NCI-H187 (cell line): Measurements from ENCODE around the gene TMEM86A.
A peak's percentile ranks its signal among the peaks of the same experiment; 100 is the strongest.
"Not testable (repeated sequence)": the region's sequence is repeated elsewhere in the genome, so short reads cannot be mapped to it uniquely, and the experiment has no call there.

Source experiments
- DNase-seq, 2 experiments: peaks; one replicate each; lab custom pipeline; 2025; lab: John Stamatoyannopoulos, UW

Gene TMEM86A, protein sequence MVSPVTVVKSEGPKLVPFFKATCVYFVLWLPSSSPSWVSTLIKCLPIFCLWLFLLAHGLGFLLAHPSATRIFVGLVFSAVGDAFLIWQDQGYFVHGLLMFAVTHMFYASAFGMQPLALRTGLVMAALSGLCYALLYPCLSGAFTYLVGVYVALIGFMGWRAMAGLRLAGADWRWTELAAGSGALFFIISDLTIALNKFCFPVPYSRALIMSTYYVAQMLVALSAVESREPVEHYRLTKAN

DNA sequence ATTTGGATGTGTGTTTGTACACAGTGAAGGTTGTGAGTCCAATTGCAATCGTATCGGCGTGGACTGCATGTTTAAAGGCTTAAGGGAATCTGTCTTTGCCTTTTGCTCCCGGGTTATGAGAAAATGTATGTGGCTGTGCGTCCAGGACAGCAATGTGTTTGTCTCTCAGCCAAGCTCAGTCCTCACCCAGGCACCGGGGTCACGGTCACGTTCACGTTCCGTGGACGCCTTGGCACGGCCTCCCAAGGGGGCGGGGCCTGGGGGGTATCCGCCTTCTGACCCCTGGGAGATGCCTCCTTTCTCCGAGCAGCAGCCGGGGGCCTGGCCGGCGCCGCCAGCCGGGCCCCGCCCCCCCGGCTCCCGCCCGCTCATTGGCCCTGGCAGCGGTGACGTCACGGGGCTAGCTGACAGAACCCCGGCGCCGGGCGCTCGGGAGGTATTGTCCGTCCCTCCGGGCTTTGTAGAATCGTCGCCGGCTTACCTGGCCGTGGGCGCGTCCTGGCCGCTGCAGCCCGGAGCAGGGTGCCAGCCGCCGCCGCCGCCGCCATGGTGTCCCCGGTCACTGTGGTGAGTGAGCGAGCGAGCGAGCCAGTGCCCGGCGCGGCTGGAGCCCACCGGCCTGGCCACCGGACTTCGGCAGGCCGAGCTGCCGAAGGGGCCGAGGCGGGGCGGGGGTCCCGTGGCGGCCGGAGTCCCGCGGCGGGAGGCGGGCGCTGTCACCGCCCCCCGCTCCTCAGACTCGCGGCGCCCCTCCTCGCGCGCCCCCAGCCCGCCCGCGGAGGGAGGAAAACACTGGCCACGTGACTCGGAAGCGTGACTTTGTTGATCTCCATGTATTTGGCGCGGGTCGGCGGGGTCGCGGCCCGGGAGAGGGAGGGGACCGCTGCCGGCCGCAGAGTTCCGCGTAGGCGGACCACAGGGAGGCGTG, at the start of gene TMEM86A:
TSS of gene TMEM86A (plus strand) at position 439 of the 928 bp plus-strand sequence. CDS start at position 547, 108 bp downstream.
- DNase-seq = peak; percentile 87 to 91

DNA sequence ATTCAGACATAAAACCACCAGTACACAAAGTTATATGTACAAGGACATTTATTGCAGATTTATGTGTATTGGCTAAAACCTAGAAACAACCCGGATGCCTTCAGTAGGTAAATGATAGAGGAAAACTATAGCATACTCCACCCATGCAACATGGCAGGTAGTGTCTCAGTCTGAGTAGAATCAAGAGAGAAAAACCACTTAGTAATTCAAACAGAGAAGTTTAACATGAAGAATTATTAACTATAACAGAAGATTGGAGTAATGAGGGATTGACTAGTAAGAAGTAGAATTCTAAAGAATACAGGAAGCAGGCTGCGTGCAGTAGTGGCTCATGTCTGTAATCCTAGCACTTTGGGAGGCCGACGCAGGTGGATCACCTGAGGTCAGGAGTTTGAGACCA, 48.2 kb upstream of the TMEM86A start:
- DNase-seq = no peak

DNA sequence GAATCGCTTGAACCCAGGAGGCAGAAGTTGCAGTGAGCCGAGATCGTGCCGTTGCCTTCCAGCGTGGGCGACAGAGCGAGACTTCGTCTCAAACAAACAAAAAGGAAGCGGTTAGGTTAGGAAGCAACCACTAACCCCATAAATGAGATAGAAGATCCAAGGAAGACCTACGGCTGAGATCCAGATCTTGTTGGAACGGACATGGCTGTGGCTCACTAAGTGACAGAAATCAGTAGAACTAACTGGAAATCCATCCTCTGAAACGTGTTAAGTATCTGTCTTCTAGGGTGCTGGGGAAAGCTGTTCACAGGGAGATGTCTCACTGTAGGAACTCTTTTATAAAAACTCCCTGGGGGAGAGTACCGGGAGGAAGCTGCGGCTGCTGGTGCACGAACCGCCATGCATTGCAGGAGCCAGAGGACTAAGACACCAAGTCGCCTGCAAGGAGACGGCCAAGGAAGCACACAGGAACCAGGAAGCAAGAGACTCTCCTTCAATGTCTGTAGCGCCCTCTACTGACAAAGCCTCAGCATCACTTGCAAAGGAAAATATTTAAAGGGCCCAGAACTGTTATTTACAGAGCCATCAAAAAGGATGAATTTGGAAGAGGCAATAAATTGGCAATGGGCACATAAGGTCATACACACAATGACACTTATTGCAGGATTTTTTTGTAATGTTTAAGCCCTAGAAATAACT, 47.6 kb upstream of the TMEM86A start:
- no peak for DNase-seq

DNA sequence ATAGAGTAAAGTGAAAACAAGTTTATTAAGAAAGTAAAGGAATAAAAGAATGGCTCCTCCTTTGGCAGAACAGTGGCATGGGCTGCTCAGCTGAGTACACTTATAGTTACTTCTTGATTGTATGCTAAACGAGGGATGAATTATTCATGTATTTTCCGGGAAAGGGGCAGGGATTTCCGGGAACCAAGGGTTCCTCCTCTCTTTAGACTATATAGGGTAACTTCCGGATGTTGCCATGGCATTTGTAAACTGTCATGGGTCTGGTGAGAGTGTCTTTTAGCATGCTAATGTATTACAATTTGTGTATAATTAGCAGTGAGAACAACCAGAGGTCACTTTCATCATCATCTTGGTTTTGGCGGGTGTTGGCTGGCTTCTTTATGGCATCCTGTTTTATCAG, 40.9 kb upstream of the TMEM86A start:
- DNase-seq = no peak

DNA sequence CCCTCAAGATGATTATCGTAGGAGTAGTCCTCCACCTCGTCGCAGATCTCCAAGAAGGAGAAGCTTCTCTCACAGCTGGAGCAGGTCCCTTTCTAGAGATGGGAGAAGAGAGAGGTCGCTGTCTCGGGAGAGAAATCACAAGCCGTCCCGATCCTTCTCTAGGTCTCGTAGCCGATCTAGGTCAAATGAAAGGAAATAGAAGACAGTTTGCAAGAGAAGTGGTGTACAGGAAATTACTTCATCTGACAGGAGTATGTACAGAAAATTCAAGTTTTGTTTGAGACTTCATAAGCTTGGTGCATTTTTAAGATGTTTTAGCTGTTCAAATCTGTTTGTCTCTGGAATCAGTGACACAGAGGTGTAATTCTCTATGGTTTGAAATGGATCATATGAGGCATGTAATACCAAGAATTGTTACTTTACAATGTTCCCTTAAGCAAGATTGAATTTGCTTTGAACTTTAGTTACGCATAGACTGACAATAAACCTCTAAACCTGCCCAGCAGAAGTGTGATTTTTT, 33.2 kb upstream of the TMEM86A start:
- not testable (repeated sequence) for DNase-seq

DNA sequence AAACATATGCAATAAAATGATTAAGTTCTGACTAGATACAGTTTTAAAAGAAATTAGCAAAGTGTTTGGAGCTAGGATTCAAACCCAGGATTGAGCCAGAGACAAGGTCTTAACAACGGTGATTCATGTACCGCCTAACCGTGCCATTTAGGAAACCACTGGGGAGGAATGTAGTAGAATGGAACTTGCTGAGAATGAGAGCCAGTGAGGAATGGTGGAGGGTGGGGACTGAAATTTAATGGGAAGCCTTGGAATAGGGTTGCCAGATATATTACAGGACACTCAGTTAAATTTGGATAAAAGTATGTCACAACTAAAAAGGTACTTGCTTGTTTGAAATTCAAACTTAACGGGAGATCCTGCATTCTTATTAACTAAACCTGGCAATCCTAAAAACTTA, 30.4 kb upstream of the TMEM86A start:
- no peak for DNase-seq

DNA sequence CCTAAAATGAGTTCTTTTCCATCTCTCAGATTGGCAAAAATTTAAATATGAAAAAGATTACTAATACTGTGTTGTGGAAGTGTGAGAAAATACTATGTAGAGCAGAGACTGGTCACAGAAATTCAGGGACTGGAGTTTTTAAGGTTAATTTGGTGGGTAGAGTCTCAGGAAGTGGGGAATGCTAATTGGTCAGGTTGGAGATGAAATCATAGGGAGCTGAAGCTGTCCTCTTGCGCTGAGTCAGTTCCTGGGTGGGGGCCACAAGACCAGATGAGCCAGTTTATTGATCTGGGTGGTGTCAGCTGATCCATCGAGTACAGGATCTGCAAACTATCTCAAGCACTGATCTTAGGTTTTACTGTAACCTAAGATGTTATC, 29.4 kb upstream of the TMEM86A start:
- DNase-seq = no peak

DNA sequence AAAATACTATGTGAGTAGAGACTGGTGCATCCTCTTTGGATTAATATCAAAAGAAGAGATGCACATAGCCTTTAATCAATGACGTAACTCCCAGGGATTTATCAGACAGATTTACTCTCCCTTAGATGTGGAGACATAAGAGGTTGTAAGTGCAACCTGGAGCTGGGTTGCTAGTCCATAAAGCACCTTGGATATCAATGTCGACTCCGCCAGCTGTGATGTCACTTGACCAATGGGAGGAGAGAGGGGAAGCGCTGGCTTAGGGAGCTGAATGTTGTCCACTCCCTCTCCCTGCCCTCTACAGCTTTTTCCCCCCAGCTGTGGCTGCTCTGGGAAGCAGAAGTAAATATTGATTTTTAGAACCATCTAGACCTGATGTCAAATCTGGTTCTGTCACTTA, 28.9 kb upstream of the TMEM86A start:
- DNase-seq = no peak

DNA sequence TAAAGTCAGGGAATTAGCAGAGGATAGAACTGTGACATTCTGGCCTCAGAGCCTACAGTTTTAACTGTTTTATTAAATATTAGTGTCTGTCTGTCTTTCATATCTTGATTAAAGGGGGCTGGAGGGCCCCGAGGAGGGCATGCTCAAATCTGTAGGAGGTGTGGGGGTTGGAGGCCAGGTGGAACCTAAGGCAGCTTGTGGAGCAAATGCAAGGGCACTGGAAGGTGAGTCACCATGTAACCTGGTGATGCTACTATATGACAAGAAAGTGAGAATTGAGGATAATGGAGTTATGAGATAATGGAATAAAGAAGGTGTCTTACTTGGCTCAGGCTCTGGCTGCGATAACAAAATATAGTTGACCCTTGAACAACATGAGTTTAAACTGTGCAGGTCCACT, 27.3 kb upstream of the TMEM86A start:
- no peak for DNase-seq

DNA sequence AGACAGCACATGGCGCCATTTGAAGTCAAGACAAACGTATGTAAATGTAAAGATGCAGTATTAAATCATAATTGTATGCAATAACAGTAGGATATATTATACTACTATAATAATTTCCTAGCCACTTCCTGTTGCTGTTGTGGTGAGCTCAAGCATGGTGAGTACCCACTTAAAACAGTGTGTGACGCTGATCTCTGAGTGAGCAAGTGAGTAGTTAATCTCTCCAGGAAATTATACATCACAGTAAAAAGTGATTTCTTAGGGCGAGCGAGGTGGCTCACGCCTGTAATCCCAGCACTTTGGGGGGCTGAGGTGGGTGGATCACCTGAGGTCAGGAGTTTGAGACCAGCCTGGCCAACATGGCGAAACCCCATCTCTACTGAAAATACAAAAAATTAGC, 26.4 kb upstream of the TMEM86A start:
- DNase-seq = peak in 1 of 2 experiments; percentile 4

DNA sequence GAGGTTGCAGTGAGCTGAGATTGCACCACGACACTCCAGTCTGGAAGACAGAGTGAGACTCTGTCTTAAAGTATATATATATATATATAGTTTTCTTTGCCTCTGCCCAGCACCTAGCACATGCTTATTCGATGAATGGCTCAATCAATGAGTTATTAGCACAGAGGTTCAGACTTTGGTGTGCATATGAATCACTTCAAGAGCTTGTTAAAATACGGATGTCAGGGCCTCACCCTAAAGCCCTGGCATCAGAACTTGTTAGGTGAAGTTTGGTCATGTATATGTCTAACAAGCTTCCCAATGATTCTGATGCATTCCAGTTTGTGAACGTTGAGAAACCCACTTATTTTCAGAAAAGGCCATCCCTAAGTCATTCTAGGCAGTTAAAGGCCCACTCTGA, 21.8 kb upstream of the TMEM86A start:
- no peak for DNase-seq

DNA sequence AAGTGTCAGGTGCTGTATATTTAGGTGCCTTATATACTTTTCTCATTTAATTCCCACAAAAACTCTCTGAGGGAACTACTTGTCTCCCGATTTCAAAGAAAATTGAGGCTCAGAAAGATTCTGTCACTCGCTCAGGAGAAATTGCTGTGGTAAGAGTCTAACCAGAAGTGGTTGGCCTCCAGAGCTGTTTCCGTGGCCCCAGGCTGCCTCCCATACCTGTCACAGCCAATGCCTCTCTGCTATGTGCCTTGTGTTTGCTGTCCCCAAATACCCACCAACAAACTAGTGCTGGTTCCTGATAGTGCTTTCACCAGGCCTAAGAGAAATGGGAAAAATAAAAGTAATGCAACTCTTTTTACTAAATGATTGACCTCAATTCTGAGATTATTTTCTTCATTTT, 21.0 kb upstream of the TMEM86A start:
- DNase-seq = no peak

DNA sequence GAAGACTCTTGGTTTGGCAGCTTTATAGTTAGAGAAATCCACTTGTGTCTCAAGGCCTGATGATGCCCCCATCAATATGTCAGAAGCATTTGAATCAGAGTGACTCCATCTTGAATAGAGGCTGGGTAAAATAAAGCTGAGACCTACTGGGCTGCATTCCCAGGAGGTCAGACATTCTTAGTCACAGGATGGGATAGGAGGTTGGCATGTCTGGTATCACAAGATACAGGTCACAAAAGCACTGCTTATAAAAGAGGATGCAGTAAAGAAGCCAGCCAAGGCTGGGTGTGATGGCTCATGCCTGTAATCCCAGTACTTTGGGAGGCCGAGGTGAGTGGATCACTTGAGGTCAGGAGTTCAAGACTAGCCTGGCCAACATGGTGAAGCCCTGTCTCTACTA, 16.6 kb upstream of the TMEM86A start:
- not testable (repeated sequence) for DNase-seq

DNA sequence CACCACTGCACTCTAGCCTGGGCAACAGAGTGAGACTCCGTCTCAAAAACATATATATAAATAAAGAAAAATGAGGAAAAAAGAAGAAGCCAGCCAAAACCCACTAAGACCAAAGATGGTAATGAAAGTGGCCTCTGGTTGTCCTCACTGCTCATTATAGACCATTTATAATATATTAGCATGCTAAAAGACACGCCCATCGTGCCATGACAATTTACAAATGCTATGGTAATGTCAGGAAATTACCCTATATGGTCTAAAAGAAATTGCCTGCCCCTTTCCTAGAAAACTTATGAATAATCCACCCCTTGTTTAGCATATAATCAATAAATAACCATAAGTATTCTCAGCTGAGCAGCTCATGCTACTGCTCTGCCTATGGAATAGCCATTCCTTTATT, 16.1 kb upstream of the TMEM86A start:
- no peak for DNase-seq

DNA sequence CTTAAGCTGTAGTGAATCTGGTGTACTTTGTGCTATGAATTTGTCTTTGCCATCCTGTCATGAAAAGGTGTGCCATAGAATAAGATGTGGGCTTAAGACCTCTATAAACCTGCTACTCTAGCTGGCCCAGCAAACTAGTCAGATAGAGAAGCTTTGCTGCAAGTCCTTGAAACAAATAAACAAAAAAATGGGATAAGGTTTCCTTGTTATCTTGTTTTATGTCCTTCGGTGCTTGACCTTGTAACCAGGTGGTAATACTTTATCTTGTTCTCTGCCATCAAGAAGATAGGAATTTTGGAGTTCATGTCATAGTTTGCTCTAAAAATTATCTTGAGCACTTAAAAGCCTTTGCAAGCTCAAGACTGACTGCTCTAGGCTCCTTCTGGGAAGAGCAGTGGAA, 14.3 kb upstream of the TMEM86A start:
- DNase-seq = no peak

DNA sequence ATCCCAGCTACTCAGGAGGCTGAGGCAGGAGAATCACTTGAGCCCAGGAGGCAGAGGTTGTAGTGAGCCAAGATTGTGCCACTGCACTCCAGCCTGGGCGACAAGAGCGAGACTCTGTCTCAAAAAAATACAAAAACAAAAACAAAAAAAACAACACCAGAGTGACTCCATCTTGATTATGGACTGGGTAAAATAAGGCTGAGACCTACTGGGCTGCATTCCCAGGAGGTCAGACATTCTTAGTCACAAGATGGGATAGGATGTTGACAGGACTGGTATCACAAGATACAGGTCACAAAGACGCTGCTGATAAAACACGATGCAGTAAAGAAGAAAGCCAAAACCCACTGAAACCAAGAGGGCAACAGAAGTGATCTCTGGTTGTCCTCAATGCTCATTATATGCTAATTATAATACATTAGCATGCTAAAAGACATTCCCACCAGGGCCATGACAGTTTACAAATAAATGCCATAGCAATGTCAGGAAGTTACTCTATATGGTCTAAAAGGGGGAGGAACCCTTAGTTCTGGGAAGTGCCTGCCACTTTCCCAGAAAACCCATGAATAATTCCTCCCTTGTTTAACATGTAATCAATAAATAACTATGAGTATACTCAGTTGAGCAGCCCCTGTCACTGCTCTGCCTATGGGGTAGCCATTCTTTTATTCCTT, 7.0 kb upstream of the TMEM86A start:
- not testable (repeated sequence) for DNase-seq

DNA sequence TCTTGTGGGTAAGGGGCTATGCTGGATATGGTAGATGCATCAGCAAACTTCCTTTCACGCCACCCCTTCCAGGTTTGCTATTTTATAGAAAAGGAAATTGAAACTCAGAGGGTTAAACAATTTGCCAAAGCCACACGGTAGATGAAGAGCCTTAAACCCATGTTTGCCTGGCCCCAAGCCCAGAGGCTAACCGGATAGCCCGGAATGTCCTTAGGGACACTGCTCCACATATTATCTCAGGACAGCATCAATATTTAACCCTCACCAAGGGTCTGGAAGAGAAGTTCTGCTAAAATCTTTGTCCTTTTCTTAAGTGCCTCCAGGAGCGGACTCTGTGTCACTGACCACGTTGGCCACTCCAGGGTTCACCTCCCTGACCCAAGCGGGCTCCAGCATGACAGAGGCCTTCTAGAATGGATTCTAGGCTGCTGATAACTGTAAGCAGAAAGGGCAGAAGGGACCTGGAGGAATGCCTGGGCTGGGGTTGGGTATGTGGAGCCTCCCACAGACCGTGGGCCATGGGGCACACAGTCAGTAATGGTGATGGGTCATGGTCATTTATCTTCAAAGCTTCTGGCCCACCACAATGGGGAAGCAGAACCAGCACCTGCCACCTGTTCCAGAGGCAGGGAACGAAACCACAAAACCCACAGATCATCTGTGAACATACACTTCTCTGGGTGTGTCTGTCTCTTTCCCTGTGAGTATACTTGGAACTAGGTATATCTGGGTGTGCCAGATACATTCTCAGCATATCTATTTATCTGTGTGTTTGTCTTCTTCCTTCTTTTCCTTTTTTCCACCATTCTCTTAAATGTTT, 5.4 kb upstream of the TMEM86A start:
- DNase-seq = no peak

DNA sequence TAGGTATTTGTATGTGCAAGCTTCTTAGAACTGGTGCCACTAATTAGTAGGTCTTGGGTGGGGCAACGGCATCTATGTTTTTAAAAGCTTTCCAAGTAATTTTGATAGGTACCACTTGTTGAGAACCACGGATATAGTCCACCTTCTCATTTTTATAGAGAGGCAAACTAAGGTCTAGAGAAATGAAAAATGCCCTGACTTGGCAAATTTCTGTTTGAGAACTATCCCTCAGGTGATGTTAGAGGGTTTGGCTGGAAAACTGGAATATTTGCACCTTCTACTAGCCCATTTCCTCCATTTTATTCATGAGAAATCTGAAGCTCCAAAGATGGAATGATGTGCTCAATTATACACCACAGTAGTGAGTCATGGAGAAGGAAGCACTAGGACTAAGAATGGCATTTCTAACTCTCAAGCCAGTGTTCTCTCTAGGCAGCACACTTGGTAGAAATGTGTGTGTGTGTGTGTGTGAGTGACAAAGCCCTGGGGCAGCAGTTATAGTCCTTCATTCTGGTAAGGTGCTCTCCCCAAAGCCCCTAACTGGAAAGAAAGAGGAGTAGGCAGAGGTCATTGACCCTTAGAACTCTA, 1.8 kb upstream of the TMEM86A start:
- DNase-seq = no peak

DNA sequence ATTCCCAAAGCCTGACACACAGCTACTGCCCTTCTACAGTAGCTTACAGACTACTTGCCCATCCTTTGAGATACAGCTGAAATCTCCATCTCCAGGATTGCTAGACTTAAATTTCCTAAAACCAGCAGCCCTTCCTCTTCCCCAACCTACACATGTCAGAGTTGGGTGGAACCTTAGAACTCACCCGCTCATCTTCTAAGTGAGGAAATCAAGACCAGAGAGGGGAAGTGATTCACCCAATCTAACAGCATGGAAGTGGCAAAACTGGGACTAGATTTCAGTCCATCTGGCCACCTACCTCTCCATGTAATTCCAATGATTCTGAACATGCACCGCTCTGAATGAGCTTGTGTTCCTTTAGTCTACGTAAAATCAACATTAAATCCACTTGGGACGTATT, 1.0 kb upstream of the TMEM86A start:
- DNase-seq = no peak

DNA sequence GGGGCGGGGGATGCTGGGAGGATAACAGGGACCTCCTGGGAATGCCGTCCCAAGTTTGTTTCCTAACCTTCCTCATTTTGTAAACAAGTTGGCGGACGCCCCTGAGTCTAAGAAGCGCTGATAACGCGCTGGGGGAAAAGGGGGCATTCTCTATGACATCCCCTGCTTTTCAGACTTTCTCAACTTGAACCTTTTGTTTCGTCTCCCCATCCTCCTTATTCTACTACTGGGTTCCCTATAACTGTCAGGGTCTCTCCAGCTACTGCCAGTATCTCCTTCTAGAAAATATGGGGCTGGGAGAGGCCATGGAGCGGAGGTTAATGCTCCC, 654 bp downstream of the TMEM86A start:
- no peak for DNase-seq

DNA sequence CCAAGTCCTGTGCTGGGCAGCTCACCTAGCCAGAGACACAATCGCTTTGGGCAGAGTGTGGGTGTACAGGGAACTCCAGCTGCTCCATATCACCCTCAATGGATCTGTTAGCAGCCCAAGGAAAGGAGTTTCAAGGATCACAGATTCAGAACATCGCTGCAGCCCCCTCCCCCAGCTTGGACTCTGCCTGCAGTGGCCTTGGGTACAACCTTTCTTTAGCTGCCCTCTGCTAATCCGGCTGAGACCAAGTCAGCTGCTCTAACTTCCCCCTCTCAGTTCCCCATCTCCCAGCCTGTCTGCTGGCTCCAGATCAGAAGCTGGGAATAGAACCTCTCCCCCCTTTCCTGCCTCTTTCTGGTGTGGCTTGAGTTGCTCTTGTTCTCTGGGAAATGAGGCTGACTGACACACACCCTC, 1.3 kb downstream of the TMEM86A start:
- no peak for DNase-seq
